Epithelial cell of esophagus (primary cell): Measurements from ENCODE around the gene DYDC1.
"Not testable (repeated sequence)": the region's sequence is repeated elsewhere in the genome, so short reads cannot be mapped to it uniquely, and the experiment has no call there.

Source experiments
- DNase-seq: peaks from one replicate; pipeline ENCODE4 v3.0.0; 2010; ENCODE audit warnings: low read depth
- H3K4me3 ChIP-seq: 2 replicates; pipeline ENCODE4 v1.5.1; 2011; ENCODE audit warnings: mild to moderate bottlenecking, low read length, control low read depth
- TF ChIP-seq, protein P1 (sequence below): IDR thresholded peaks from 2 replicates; pipeline ENCODE4 v1.5.1; 2011; ENCODE audit warnings: low read depth, mild to moderate bottlenecking, low read length, control low read depth, inconsistent platforms; ENCODE audit not compliant: insufficient read depth; ENCODE audit errors: missing control alignments

Gene DYDC1

DNA sequence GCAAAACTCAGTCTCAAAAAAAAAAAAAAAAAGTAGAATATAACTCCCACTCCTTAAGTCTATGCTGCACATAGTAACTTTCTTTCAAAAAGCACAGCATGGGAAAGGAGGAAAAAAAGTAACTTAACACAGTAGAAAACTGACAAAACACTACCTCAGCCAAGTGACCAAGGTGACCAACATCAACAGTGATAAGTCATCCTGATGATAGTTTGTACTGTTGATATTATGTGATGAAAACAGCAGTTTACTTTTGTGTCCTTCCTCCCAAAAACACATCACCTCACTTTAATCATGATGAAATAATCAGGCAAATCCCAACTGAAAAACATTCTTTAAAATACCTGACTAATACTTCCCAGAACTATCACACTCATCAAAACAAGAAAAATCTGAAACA is 37.8 kb downstream of the DYDC1 start:
- H3K4me3 ChIP-seq, result no peak overlapping the region
- no peak for DNase-seq
- TF ChIP-seq, protein P1, sequence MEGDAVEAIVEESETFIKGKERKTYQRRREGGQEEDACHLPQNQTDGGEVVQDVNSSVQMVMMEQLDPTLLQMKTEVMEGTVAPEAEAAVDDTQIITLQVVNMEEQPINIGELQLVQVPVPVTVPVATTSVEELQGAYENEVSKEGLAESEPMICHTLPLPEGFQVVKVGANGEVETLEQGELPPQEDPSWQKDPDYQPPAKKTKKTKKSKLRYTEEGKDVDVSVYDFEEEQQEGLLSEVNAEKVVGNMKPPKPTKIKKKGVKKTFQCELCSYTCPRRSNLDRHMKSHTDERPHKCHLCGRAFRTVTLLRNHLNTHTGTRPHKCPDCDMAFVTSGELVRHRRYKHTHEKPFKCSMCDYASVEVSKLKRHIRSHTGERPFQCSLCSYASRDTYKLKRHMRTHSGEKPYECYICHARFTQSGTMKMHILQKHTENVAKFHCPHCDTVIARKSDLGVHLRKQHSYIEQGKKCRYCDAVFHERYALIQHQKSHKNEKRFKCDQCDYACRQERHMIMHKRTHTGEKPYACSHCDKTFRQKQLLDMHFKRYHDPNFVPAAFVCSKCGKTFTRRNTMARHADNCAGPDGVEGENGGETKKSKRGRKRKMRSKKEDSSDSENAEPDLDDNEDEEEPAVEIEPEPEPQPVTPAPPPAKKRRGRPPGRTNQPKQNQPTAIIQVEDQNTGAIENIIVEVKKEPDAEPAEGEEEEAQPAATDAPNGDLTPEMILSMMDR, result no peak

DNA sequence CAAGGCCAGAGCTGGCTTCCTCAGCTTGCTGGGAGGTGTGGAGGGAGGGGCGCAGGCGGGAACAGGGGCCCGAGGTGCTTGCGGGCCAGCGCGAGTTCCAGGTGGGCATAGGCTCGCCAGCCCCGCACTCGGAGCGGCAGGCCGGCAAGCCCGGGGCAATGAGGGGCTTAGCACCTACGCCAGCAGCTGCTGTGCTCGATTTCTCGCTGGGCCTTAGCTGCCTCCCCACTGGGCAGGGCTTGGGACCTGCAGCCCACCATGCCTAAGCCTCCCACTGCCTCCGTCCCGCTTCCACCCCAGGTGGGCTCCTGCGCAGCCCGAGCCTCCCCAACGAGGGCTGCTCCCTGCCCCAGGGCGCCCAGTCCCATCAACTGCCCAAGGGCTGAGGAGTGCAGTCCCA is 41.2 kb downstream of the DYDC1 start:
- DNase-seq, result no peak
- H3K4me3 ChIP-seq, result no peak overlapping the region
- TF ChIP-seq, protein P1, result no peak

DNA sequence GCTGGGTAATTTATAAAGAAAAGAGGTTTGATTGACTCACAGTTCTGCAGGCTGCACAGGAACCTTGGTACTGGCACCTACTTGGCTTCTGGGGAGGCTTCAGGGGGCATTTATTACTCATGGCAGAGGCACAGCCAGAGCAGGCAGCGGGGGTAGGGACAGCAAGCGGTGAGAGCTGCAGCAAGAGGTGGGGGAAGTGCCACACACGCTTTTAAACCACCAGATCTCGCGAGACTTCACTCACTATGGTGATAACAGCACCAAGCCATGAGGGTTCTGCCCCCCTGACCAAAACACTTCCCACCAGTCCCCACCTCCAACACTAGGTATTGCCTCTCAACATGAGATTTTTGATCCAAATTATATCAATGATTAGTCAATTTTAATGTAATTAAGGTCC is 43.0 kb downstream of the DYDC1 start:
- TF ChIP-seq, protein P1, result no peak
- H3K4me3 ChIP-seq, result no peak overlapping the region
- no peak for DNase-seq

DNA sequence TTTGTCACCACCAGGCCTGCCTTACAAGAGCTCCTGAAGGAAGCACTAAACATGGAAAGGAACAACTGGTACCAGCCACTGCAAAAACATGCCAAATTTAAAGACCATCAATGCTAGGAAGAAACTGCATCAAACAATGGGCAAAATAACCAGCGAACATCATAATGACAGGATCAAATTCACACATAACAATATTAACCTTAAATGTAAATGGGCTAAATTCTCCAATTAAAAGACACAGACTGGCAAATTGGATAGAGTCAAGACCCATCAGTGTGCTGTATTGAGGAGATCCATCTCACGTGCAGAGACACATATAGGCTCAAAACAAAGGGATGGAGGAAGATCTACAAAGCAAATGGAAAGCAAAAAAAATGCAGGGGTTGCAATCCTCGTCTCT is 50.6 kb downstream of the DYDC1 start:
- not testable (repeated sequence) for DNase-seq, H3K4me3 ChIP-seq

GRCh38 chr10:80296942-80297341 is 59.6 kb downstream of the DYDC1 start:
- H3K4me3 ChIP-seq, result no peak overlapping the region
- DNase-seq, result no peak
- TF ChIP-seq, protein P1, result no peak

DNA sequence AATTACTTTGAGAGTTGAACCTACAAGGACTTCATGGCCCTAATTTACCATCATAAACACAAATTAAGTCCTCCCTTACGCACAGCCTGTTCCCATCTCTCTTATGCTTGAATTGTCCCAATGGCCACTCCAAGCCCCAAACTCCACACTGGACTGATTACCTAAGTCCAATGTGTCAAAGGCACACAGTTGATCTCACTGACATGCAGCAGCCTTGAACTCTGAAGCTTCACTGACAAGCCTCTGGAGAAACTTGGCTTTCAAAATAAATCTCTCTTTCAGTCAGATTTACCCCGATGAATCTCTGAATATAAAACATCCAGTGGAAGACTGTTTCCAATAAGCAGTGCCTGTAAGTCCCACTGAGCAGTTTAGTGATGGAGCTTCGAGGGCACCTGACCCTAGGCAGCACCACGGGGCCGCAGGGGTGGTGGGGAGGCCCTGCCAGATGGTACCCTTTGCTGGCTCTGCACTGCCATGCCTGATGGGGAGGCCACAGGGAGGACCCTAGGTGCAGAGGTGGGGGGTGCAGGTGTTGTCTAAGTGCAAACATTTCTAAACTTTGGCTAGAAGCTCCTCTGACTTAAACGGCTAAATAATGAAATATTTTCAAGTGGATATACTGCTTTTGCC is 63.8 kb downstream of the DYDC1 start:
- H3K4me3 ChIP-seq, result no peak overlapping the region
- TF ChIP-seq, protein P1, result no peak
- no peak for DNase-seq

DNA sequence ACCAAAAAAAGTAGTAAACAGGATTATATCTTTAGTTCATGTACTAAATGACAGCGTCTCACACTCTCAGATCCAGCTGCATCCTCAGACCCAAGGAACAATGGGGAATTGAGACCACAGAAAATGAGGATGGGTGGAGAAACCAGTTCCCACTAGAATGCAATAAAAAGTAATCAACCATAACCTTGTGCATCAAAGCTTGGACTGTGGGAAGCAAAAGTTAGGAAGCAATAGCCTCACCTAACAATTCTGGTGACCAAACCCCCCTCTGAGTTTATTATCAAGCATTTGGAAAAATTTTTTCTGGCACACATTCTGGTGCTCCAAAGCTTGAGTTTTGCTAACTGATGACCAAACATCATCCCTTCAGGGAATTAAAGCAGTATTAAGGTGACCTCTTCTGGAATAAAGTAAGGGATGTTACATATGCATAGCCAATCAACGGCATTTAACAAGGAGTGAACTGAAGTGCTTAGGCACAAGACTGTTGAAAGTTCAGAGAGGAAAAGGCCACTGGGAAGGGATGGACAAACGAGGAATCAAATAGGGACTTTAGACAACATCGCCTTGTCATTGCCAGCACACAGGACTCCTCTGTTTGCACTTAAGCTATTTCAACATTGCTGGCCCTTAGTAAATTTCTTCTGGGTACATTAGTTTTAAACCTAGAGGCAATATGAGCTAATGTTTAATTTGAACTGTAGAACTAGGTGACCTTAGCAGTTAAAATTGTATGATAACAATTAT is 65.9 kb downstream of the DYDC1 start:
- DNase-seq, result no peak
- TF ChIP-seq, protein P1, result no peak

More for the DNA sequence above, 65.9 kb downstream of the DYDC1 start:
- H3K4me3 ChIP-seq, result no peak overlapping the region
